HepG2 (cell line): Measurements from ENCODE around the gene TUBB4B. TPM values are rescaled to one million over a fixed set of nuclear protein-coding genes. Genes with fewer than 3 reads are reported as not detected.

Experiments
- ATAC-seq: fragments of 200-7000 bp; cut with Tn5 transposase; 3 replicates; pipeline ENCODE4 v1.9.1; 2020; ENCODE audit warnings: mild to moderate bottlenecking, moderate library complexity
- BruUV-seq: library from RNA; stranded (reverse); fragments of 400-500 nt; replicated peaks from 2 replicates; lab custom pipeline; 2021; lab: Mats Ljungman, UMichigan
- CTCF ChIA-PET: fragments of 300-600 bp; formaldehyde crosslinking; extraction: SDS; loops from one replicate; lab custom pipeline; 2021; ENCODE audit warnings: low total read pairs, inconsistent platforms, low intra/inter-chr PET ratio; lab: Yijun Ruan, JAX
- POLR2A ChIA-PET: fragments of 350-600 bp; sonication (Branson Sonifier 250); formaldehyde crosslinking; loops from one replicate; lab custom pipeline; 2020; ENCODE audit warnings: antibody characterized with exemption, inconsistent platforms; lab: Yijun Ruan, JAX
- DNase-seq: peaks from one replicate; pipeline ENCODE4 v3.0.0-alpha.2; 2015; ENCODE audit warnings: low spot score
- FAIRE-seq: peaks from 3 replicates; lab custom pipeline; 2011; peaks lifted over from hg19 to GRCh38; lab: Jason Lieb, UNC
- H2AFZ ChIP-seq: one replicate; pipeline ENCODE4 v1.6.1; 2011; ENCODE audit warnings: low read length, inconsistent platforms
- H3K27ac ChIP-seq: fragments of 300-600 bp; 3 replicates; pipeline ENCODE4 v1.8.0; 2011; ENCODE audit warnings: mixed run types, mild to moderate bottlenecking, mixed read lengths, low read length, inconsistent platforms; ENCODE audit not compliant: insufficient read depth; ENCODE audit errors: extremely low read length
- H3K27me3 ChIP-seq, 2 experiments: fragments of 200-600 bp in 1 of 2; 2 replicates in 1 of 2; 3 replicates in 1 of 2; pipeline versions ENCODE4 v1.6.0 to v1.8.0; 2011; ENCODE audit warnings: low read length in 2 of 2, mild to moderate bottlenecking in 2 of 2, moderate library complexity in 2 of 2, inconsistent platforms in 1 of 2; ENCODE audit not compliant: insufficient read depth in 2 of 2, control insufficient read depth in 1 of 2
- H3K36me3 ChIP-seq, 2 experiments: fragments of 200-600 bp in 1 of 2; replicated peaks in 1 of 2; 2 replicates in 1 of 2; 3 replicates in 1 of 2; pipeline versions ENCODE4 v1.5.1 to v1.8.0; 2011; ENCODE audit warnings: low read length in 2 of 2, inconsistent platforms in 1 of 2; ENCODE audit not compliant: insufficient read depth in 2 of 2, control insufficient read depth in 1 of 2
- H3K4me1 ChIP-seq: 2 replicates; pipeline ENCODE4 v1.5.1; 2012; ENCODE audit warnings: low read length, inconsistent platforms; ENCODE audit not compliant: insufficient read depth
- H3K4me2 ChIP-seq: 2 replicates; pipeline ENCODE4 v1.6.0; 2011; ENCODE audit warnings: low read depth, low read length, inconsistent platforms
- H3K4me3 ChIP-seq, 3 experiments: fragments of 200-600 bp in 1 of 3; sonication (generic), shearing (Covaris generic) in 1 of 3; replicated peaks in 1 of 3; 2 replicates each; pipeline ENCODE4 v1.5.1; 2011 to 2016; ENCODE audit warnings: low read length in 3 of 3, inconsistent platforms in 2 of 3, low read depth in 2 of 3, mild to moderate bottlenecking in 2 of 3, control low read depth in 1 of 3, mixed read lengths in 1 of 3; ENCODE audit not compliant: insufficient read depth in 1 of 3
- H3K79me2 ChIP-seq: one replicate; pipeline ENCODE4 v1.6.1; 2011; ENCODE audit warnings: low read length, inconsistent platforms; ENCODE audit not compliant: insufficient read depth
- H3K9ac ChIP-seq: 2 replicates; pipeline ENCODE4 v1.6.0; 2011; ENCODE audit warnings: mild to moderate bottlenecking, low read depth, low read length, inconsistent platforms; ENCODE audit not compliant: insufficient read depth
- H3K9me3 ChIP-seq: 2 replicates; pipeline ENCODE4 v1.5.1; 2012; ENCODE audit warnings: mild to moderate bottlenecking, low read length
- H4K20me1 ChIP-seq: 2 replicates; pipeline ENCODE4 v1.6.0; 2011; ENCODE audit warnings: inconsistent platforms, mild to moderate bottlenecking, low read length, moderate library complexity; ENCODE audit not compliant: insufficient read depth
- PATZ1 ChIP-seq: sonication (generic); formaldehyde crosslinking; IDR thresholded peaks from 2 replicates; pipeline ENCODE4 v1.4.0; 2020; ENCODE audit warnings: missing genetic modification reagents
- RELA ChIP-seq: sonication (generic); formaldehyde crosslinking; IDR thresholded peaks from 2 replicates; pipeline ENCODE4 v1.4.0; 2020; ENCODE audit warnings: missing genetic modification reagents
- ZBTB38 ChIP-seq: sonication (generic); formaldehyde crosslinking; IDR thresholded peaks from 2 replicates; pipeline ENCODE4 v1.5.1; 2020; ENCODE audit warnings: mild to moderate bottlenecking, missing genetic modification reagents
- ZNF318 ChIP-seq: sonication (generic); formaldehyde crosslinking; IDR thresholded peaks from 2 replicates; pipeline ENCODE4 v1.4.0; 2020; ENCODE audit warnings: mild to moderate bottlenecking, missing genetic modification reagents
- ZNF331 ChIP-seq: sonication (generic); formaldehyde crosslinking; IDR thresholded peaks from 2 replicates; pipeline ENCODE4 v1.4.0; 2020; ENCODE audit warnings: missing genetic modification reagents
- ZNF589 ChIP-seq: sonication (generic); formaldehyde crosslinking; conservative IDR thresholded peaks from 2 replicates; pipeline ENCODE4 v1.8.0; 2022; ENCODE audit warnings: mild to moderate bottlenecking, moderate library complexity, missing genetic modification reagents
- ZSCAN30 ChIP-seq: sonication (generic); formaldehyde crosslinking; IDR thresholded peaks from 2 replicates; pipeline ENCODE4 v1.5.0; 2020; ENCODE audit warnings: mild to moderate bottlenecking, missing genetic modification reagents
- WGBS: methylation state at CpG from one replicate; pipeline ENCODE4 v1.1.6; 2017; ENCODE audit warnings: low lambda C conversion rate; 5-methylcytosine and 5-hydroxymethylcytosine counted together
- in situ Hi-C: cut with HindIII; loops from 2 replicates; pipeline ENCODE4 v1.10.0; 2017; ENCODE audit warnings: low pct_unique_long_range_greater_than_20kb; ENCODE audit not compliant: extremely low pct_ligation_motif_present
- intact Hi-C: fragments of 100-400 bp; cut with micrococcal nuclease; formaldehyde crosslinking; loops from one replicate; pipeline ENCODE4 v1.10.0; 2022; ENCODE audit not compliant: unreplicated experiment
- polyA plus RNA-seq, 8 experiments: library from polyadenylated mRNA; depleted of rRNA in 3 of 8; stranded (reverse) in 7 of 8; unstranded in 1 of 8; fragments of >200 nt; fragmentation: Illumina TruSeq in 4 of 8; extraction: Trizol in 4 of 8; gene quantifications; 2 replicates each; pipeline versions ENCODE4 v1.2.1 to v1.2.3, GENCODE V29; 2011 to 2016; ENCODE audit warnings: low read depth in 4 of 8, missing spikeins in 1 of 8, mixed read lengths in 1 of 8; ENCODE audit not compliant: insufficient read depth in 1 of 8
- total RNA-seq, 5 experiments: library from RNA; depleted of rRNA; stranded (reverse); fragments of >200 nt; fragmentation: Illumina TruSeq; extraction: Trizol; gene quantifications; 2 replicates each; pipeline ENCODE4 v1.2.3, GENCODE V29; 2016; ENCODE audit warnings: low read depth in 1 of 5

The TUBB4B gene
- total and polyA plus RNA-seq, 2 of the 13 experiments (the other 11 are each of a cell fraction or from before 2014, with no cell fraction given), result 182 to 412 TPM

DNA sequence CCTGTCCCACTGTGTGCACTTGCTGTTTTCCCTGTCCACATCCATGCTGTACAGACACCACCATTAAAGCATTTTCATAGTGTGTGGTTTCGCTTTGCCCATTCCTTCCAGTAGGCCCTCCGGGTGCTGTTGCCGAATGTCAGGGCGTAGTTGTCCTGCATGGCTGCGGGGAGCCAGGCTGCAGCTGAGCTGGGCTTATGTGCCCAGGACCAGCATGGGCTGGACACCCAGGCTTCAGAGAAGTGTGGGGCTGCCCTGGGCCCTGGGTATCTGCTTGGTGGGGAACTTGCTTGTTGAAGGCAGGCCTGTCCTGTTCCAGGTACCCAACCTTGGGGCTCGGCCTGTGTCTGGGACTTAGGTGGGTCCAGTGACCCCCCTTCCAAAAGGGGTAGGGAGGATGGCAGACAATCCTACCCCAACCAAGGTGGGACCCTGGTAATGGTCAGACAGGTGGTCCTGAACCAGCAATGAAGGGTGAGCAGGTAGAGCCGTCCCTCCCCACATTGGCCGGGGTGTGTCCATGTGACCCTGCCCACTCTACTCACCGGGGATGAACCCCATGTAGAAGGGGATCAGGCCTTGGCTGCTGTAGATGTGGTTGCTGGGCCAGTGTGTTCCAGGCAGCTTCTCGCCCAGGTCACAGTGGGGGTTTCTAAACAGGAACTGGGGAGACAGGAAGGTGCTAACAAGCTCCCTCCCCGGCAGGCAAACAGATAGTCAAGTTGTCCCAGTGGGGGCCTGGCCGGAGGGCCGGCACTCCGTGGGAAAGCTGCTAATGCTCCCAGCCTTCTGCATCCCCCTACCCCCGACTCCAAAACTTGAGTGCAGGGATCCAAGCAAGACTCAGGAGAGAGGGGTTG, 2.8 kb downstream of the TUBB4B start:
- H3K9ac ChIP-seq, result no peak overlapping the region
- H4K20me1 ChIP-seq, result peaks cover 27% of the 10 kb centered on the region
- WGBS, result 78% methylated on average over 3 of the region's 15 CpGs
- H3K4me3 ChIP-seq, result no peak overlapping the region; a peak in 1 of 6 replicates
- BruUV-seq, result no TSS peak
- FAIRE-seq, result no peak
- DNase-seq, result no peak
- peaks cover 64% of the 10 kb centered on the region for H3K4me1 ChIP-seq
- no peaks in the 10 kb centered on the region for H3K9me3 ChIP-seq
- H3K36me3 ChIP-seq, result peaks cover 4 to 19% of the 10 kb centered on the region in 2 experiments; a peak in 4 of 5 replicates
- H3K27ac ChIP-seq, result no peak overlapping the region
- ChIA-PET POLR2A (interaction anchor here (1.2 to 7.7 kb wide), 6 partner anchors 10 to 173 kb away, joined by 5 to 317 read pairs (median 5); partner anchors contain the start of genes ANAPC2, NELFB, SAPCD2 and SSNA1), CTCF (no interaction called here)
- in situ Hi-C loops, result no loop called here
- peak; percentile 0; the same call in 1 of the 3 replicates for ATAC-seq
- peaks cover 28% of the 10 kb centered on the region for H3K79me2 ChIP-seq
- peaks cover 2 to 9% of the 10 kb centered on the region in 2 experiments; a peak in 2 of 5 replicates for H3K27me3 ChIP-seq
- intact Hi-C loops, result no loop called here
- peak overlapping the region; percentile 99 for H3K4me2 ChIP-seq
- no peak overlapping the region for H2AFZ ChIP-seq
- TF ChIP-seq ZSCAN30 (CRISPR knock-in tag) (0 out of 2 replicates have a peak, but pooled peaks have one; percentile 70), PATZ1 (peak; percentile 48; the same call in 1 of the 2 replicates), ZBTB38 (peak; percentile 80), ZNF331 (0 out of 2 replicates have a peak, but pooled peaks have one; percentile 7), RELA (CRISPR knock-in tag) (no peak), ZNF589 (CRISPR knock-in tag) (0 out of 2 replicates have a peak, but pooled peaks have one; percentile 36), ZNF318 (CRISPR knock-in tag) (peak; percentile 83)
